Lower leg skin (tissue), 4 donors: ENCODE measurements around the gene NAA20. TPM values are rescaled to one million over a fixed set of nuclear protein-coding genes. Genes with fewer than 3 reads are reported as not detected.

Experiments
- DNase-seq, 2 donors: peaks; one replicate each; pipeline ENCODE4 v3.0.0-alpha.2; 2019; ENCODE audit warnings: low spot score in 2 of 2
- H3K4me3 ChIP-seq: fragments of 200-600 bp; sonication (generic); 2 replicates; pipeline ENCODE4 v1.5.1; 2017; ENCODE audit warnings: mild to moderate bottlenecking, low read depth; ENCODE audit not compliant: poor library complexity, severe bottlenecking
- CTCF ChIP-seq, 3 donors: fragments of 450-650 bp; IDR thresholded peaks; one replicate each; pipeline ENCODE4 v1.5.1; 2016; ENCODE audit warnings: antibody characterized with exemption in 3 of 3, mild to moderate bottlenecking in 3 of 3, moderate library complexity in 2 of 3
- POLR2A ChIP-seq, 2 donors: fragments of 450-650 bp; IDR thresholded peaks; one replicate each; pipeline ENCODE4 v1.6.1; 2016 to 2017; ENCODE audit warnings: antibody characterized with exemption in 2 of 2, mild to moderate bottlenecking in 1 of 2, moderate library complexity in 1 of 2
- WGBS, 2 donors: methylation state at CpG; one replicate each; pipeline ENCODE4 v1.1.5; 2018; 5-methylcytosine and 5-hydroxymethylcytosine counted together
- intact Hi-C: fragments of 100-400 bp; cut with DNase I; formaldehyde crosslinking; loops from one replicate; pipeline ENCODE4 v1.15.0; 2023; ENCODE audit warnings: low total_unique reads
- total RNA-seq, 4 donors: library from RNA; depleted of rRNA; stranded (reverse); fragments of >200 nt; gene quantifications; one replicate each; pipeline ENCODE4 v1.1.0, GENCODE V29; 2016

NAA20 gene
- total RNA-seq, 4 donors from 2014 or later = 27.2 to 38.4 (median 33.1) TPM

- no peak overlapping the region for H3K4me3 ChIP-seq
- no peak for DNase-seq
- no peak for TF ChIP-seq POLR2A (IDR thresholded peaks at IDR 0.05)
- no peak for TF ChIP-seq CTCF (IDR thresholded peaks at IDR 0.05)
- 19 to 25% methylated on average over 14 of the region's 14 CpGs for WGBS, 2 donors
- intact Hi-C loops = loop anchor here (10.0 kb wide), 1 partner anchor 208 kb away; no protein-coding TSS in a partner anchor
Measured at GRCh38 chr20:19992996-19993908, 23.9 kb upstream of the NAA20 start.

- intact Hi-C loops = loop anchor here (10.0 kb wide), 1 partner anchor 209 kb away; no protein-coding TSS in a partner anchor
- TF ChIP-seq CTCF (IDR thresholded peaks at IDR 0.05) = no peak
- TF ChIP-seq POLR2A (IDR thresholded peaks at IDR 0.05) = no peak
- WGBS, 2 donors = 39 to 51% methylated on average over 12 of the region's 12 CpGs
- DNase-seq = no peak
- no peak overlapping the region for H3K4me3 ChIP-seq
Measured at GRCh38 chr20:19993958-19994669, 23.0 kb upstream of the NAA20 start.

GRCh38 chr20:19995220-19995863, 21.8 kb upstream of the NAA20 start:
- intact Hi-C loops = loop anchor here (5.0 to 10.0 kb wide), 2 partner anchors 211 to 303 kb away; no protein-coding TSS in a partner anchor

GRCh38 chr20:19996222-19996621, 20.9 kb upstream of the NAA20 start:
- H3K4me3 ChIP-seq = no peak overlapping the region
- intact Hi-C loops = loop anchor here (5.0 to 10.0 kb wide), 2 partner anchors 211 to 304 kb away; no protein-coding TSS in a partner anchor
- no peak for DNase-seq
- WGBS, 2 donors = 81% methylated on average over 8 of the region's 8 CpGs
- no peak for TF ChIP-seq POLR2A (IDR thresholded peaks at IDR 0.05)
- no peak for TF ChIP-seq CTCF (IDR thresholded peaks at IDR 0.05)

More at GRCh38 chr20:19995220-19995863, 21.8 kb upstream of the NAA20 start:
- no peak overlapping the region for H3K4me3 ChIP-seq
- 32 to 37% methylated on average over 5 of the region's 5 CpGs for WGBS, 2 donors
- DNase-seq = no peak
- no peak for TF ChIP-seq POLR2A (IDR thresholded peaks at IDR 0.05)
- TF ChIP-seq CTCF (IDR thresholded peaks at IDR 0.05) = peak in 1 of 3 donors; percentile 53

- intact Hi-C loops = loop anchor here (5.0 to 10.0 kb wide), 2 partner anchors 212 to 305 kb away; no protein-coding TSS in a partner anchor
- no peak overlapping the region for H3K4me3 ChIP-seq
- no peak for TF ChIP-seq POLR2A (IDR thresholded peaks at IDR 0.05)
Measured at GRCh38 chr20:19996917-19997316, 20.2 kb upstream of the NAA20 start.

More at GRCh38 chr20:19996917-19997316, 20.2 kb upstream of the NAA20 start:
- whole genome bisulfite sequencing, 2 donors = 34 to 44% methylated on average over 9 of the region's 9 CpGs
- no peak for DNase-seq
